Activated CD8-positive, alpha-beta memory T cell treated with anti-CD3 and anti-CD28 coated beads for 24 hours (primary cell): Measurements from ENCODE around the gene MCTP1.
"Not testable (repeated sequence)": the region's sequence is repeated elsewhere in the genome, so short reads cannot be mapped to it uniquely, and the experiment has no call there.

ENCODE experiments used
- DNase-seq: peaks from one replicate; pipeline ENCODE4 v3.0.0-alpha.2; 2020

The MCTP1 gene

DNA sequence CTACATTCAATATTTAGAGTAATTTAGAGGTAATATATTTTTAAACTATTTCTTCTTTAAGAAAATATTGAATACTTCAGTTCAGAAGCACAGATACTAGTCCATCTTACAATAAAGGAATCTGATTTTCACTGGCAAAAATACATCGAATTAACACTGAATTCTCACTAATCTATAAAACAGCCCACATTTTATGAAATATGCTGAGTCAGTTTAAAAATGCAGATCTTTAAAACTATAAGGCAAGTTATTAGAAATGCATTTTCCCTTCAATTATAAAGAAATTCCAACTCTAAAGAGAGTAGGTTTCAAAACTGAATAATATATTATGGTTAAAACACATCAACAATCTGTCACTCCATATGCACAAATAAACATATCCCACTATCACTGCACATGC, 433.9 kb downstream of the MCTP1 start:
- DNase-seq = no peak

DNA sequence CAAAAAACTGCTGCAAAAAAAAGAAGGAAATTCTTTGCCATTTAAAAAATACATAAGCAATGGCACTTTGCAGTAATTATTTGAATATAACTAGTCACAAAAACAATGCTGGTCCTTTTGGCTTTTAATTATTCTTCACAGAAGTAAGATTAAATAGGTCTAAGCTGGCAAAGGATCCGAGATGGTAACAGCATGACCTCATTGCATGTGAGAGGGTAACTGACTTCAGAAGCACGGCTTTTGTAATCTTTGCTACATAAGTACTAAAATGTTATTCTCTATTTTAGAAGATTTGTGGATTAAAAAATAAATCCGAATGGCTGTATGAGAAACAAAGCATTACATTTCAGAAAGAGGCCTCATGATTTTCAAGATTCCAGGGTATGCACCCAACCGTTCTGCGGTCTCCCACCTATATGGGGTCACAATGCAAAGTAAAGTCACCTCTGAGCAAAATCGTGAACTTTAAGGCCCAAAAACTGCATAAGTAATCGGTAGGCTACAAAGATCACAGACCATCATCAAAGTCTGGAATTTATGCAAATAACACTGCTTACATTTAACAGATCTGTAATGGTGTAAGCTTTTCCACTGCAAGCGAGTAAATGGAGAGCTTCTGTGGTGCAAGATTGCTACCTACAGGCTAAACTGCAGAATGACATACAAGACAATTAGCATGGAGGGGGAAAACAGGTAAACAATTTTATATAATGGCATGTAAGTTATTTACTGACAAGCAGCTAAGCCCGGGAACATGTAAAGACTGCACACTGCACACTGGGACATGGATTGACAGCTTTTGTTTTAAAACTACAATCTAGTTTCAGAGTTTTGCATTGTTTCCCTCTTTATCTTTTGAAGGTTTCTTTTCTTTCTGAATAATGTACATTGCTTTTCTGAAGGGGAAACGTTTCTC, 434.8 kb downstream of the MCTP1 start:
- no peak for DNase-seq

DNA sequence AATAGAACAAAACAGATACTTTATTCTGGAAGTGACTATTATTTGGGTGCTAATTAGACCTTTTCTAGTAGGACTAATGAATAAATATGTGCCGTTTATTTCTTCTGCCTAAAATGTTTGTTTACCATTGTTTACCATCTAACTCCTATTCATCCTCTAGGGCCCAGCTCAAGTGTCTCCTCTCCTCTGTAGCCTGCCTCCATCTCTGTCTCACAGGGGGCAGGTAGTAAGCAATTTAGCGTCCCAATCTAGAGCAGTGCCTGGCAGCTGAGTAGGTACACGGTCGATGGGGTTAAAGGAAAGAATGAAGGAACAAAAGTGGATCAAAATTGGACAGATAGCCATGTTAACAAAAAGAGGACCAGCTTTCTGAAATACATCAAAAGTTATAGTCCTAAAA, 435.6 kb downstream of the MCTP1 start:
- no peak for DNase-seq

DNA sequence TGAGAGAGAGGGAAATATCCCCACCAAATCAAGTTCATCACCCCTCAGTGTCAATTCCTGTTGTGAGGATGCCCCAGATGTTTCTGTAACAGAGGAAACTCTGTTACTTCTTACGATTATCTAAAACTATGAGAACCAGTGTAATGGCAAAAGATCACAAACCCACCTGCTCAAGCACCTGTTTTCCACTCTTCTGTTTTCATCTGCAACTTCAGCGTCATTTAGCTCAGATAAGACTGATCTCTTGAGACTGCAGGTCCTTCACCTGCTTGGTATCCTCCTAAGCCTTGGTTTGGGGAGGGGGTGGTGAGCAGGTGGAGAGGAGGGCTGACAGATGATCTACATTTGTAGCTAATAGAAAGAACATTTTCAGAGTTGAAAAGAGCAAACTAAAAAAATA, 437.2 kb downstream of the MCTP1 start:
- DNase-seq = no peak

DNA sequence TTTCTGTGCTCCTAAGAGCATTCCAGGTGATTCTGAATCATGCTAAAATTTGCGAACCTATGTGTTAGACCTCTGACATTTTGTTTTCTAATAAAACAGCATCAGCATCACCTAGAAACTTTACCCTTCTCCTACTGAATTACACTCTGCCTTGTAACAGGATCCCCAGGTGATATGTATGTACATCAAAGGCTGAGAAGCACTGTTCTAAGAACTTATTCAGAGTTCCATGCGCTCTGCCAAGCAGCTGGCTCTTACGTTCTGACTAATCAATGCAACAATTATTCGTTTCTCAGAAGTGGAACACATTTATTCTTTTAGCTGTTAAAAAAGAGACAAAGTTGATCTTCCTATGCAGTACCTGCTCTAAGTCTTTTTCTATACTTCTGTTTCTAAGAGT, 437.9 kb downstream of the MCTP1 start:
- DNase-seq = no peak

DNA sequence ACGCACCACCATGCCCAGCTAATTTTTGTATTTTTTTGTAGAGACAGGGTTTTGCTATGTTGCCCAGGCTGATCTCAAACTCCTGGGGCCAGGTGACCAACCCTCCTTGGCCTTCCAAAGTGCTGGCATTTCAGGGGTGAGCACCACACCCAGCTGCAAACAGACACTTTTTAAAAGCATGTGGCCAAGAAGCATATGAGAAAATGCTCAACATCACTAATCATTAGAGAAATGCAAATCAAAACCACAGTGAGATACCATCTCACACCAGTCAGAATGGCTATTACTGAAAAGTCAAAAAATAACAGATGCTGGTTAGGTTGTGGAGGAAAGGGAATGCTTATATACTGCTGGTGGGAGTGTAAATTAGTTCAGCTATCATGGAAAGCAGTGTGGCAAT, 439.2 kb downstream of the MCTP1 start:
- not testable (repeated sequence) for DNase-seq

DNA sequence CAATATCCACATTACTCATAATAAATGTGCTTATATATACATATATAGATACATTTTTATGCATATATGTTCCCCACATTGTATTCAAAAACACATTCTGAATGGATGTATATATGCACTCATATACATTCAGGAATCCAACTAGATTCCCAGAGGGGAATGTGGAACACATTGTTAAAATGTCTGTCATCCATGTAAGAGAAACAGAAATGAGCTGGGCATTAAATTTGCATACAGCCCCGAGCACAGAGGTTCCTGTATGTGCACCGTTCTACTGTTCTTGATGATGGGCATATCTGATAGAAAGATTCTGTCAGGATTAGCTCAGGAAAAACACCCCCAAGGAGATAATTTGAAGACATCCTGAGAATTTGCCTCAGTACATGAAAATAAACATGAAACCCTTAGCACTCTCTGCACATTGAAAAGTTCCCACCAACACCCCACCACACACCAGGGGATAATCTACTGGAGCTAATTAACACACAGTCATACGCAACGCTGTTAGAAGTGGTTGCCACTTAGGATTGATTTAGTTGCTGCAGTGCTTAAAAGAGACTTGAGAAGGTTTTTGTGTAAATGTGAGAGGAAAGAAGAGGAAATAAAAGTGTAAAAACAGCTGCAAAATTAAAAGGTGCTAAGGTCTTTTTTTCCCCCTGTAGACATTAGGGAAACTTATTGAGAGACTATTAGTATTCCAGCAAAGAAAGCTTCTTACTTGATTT, 443.1 kb downstream of the MCTP1 start:
- no peak for DNase-seq

DNA sequence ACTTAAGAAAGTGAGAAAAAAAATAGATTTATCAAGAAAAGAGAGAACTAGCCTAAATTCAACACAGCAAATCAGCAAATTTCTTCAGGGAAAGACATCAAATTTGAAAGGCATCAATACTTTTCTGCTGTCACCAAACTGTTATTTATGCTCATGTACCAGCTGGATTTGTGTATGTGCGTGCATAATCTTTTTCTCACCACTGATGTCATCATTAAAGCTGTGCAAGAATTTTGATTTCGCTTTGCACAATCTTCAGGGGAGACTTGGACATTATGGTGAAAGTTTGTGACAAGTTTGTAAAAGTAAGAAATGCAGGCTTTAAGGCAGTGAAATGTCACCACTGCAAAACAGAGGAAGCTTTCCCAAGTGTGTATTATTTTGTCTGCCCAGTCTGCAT, 451.0 kb downstream of the MCTP1 start:
- DNase-seq = no peak

DNA sequence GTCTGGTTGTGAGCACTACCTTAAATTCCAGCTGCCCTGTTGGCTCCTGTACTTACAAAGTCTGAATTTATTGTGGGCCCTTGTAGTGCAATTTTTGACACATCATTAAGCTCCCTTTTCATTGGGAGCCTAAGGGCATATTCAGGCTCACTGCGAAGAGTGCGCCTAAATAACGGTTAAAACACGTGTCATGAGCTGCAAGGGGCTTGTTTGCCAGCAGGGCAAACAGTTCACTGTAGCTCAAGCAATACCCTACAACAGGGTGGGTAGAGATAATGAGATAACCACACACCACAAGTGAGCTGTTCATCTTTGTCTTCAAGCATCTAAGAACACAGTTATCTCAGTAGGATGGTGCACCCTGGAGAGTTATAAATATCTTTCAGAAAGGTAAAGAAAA, 452.2 kb downstream of the MCTP1 start:
- DNase-seq = no peak

DNA sequence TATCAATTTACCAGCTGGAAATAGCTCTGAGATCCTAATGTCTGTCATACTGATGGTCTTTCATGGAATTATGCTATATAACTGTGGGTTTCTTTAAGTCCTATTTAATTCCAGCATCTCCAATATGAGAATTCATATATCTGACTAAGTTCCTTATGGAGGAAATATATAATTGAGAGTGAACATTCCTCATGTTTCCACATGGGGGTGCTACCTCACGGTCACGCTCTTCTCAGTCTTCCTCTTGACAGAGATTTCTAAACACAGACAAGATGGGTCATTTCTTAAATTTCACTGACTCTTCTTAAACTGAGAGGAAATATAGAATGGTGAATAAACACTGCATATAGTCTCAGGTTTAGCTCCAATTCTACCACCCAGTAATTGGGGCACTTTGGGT, 454.4 kb downstream of the MCTP1 start:
- no peak for DNase-seq

DNA sequence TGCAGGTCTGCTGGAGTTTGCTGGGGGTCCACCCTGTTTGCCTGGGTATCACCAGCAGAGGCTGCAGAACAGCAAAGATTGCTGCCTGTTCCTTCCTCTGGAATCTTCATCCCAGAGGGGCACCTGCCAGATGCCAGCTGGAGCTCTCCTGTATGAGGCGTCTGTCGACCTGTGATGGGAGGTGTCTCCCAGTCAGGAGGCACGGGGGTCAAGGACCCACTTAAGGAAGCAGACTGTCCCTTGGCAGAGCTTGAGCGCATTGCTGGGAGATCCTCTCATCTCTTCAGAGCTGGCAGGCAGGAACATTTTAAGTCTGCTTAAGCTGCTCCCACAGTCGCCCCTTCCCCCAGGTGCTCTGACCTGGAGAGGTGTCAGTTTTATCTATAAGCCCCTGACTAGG, 456.7 kb downstream of the MCTP1 start:
- DNase-seq = not testable (repeated sequence)

DNA sequence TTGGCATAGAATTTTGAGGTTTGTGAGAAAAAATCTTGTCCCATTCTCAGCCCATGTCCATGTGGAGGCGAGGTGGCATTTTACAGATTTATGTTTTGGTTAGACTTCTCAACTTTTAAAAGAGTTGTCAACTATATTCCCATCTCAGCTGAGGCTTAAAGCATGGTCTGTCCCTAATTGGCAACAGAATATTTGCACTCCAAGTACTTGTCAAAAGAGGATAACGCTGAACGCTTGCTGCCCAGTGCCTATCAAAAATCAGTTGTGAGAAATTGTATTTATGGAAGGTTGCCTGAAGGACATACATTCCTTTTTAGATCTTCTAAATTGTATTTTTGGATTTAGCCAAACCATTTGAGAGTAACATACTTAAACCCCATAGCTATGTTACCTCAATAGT, 464.4 kb downstream of the MCTP1 start:
- DNase-seq = no peak

DNA sequence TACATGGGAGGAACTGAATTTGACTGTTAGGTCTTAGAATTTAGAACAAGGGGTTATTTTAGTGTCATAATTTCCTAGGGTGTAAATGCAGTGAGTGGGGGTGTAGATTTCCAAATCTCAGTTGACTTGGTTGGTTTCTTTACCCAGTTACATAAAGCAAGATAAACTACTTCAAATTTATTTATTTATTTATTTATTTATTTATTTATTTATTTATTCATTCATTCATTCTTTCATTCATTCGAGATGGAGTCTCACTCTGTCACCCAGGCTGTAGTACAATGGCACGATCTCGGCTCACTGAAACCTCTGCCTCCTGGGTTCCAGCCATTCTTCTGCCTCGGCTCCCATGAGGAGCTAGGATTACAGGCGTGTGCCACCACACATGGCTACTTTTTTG, 466.0 kb downstream of the MCTP1 start:
- no peak for DNase-seq

DNA sequence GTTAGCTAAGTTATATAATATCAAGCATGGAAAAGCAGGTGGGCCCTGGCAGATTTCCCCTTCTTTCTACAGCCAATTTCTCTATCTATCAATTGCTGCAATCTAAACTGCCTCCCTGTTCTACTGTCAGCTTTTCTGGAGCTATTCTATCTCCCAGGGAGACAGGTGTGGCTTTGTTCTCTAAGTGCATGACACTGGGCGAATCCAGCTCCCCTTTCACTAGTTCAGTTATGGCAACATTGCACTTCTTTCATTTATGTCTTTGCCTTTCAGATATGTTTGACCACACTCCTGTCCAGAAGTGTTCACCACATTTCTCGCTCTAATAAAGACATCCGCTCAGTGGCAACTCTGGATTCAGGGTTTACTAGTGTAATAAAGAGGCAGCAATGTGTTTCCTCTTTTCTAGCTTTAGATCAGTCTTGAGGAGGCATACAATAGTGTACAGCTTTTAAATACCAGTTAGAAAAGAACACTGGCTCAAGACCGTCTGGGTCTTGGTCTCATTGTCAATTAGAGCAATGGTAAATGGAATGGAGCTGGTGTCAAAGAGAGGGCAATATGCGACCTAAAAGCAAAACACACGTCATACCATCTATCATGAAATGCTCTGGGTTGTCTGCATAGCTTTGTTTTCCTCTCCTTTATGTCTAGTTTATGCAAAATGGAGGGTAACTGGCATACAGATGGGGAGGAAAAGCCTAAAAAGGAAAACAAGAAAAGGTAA, 469.4 kb downstream of the MCTP1 start:
- DNase-seq = no peak

DNA sequence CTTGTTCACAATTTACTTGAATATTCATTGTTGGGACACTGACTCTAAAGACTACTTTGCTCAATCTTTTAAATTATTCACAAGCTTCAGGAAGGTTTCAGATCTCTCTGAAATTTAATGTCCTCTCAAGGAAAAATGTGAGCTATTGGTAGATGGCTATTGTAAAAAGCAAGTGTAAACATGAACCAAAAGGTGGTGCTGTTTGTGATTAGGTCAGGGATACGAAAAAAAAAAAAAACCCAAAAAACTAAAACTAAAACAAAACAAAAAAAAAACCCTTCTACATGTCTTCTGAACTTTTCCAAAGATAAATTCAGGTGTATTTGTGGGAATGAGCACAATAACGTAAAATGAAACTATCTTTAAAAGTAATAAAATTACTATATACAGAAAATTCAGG, 472.7 kb downstream of the MCTP1 start:
- no peak for DNase-seq

DNA sequence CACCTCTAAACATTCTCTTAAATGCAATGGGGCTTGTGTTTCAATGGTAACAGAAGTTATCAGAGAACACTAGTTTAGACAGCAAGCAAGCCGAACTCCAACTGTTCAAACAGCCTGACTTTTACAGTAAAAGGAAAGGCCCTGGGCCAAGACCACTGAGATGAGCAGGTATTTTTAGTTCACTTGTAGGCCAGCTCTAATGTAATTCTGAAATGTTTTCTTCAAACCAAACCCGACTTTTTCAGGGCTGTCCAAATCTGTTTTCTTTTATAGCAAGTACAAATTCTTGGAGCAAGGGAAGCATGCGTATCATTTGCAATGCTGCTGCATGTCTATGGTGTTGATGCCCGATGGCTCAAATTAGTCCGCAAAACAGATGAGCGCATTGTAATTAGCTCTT, 473.6 kb downstream of the MCTP1 start:
- DNase-seq = no peak

DNA sequence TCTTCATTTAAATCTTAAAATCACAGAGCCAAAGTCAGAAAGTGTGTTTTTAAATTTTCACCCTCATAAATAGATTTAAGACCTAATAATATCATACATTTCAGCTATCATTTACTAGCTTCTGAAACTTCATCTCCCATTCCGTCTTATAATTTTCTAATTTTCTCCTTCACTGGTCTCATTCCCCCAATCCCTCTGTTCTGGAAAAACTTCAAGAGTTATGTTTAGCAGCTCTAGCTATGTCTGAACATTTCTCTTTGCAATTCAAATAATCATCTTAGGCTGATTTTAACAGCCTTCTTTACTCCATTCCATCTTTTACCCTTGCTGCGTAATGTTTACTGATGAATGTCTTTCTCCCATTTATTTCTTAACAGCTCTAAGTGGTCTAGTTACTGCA, 474.0 kb downstream of the MCTP1 start:
- no peak for DNase-seq

DNA sequence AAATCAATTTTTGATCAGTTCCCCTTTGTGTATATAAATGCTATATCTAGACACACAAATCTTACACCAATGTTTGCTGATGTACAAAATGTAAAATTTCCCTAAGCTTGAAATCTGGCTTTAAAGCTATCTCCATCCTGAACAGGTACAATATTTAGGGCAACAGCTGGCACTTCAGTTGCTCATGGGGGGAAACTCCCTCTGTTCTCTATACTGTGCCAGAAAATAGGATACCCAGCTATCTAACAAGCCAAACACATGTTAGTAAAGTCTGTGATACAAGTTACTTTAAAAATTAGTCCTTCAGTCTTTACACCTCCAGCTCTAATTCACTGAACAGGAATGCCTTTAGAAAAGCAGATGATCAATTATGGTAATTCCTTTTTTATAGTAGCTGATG, 474.6 kb downstream of the MCTP1 start:
- DNase-seq = no peak

DNA sequence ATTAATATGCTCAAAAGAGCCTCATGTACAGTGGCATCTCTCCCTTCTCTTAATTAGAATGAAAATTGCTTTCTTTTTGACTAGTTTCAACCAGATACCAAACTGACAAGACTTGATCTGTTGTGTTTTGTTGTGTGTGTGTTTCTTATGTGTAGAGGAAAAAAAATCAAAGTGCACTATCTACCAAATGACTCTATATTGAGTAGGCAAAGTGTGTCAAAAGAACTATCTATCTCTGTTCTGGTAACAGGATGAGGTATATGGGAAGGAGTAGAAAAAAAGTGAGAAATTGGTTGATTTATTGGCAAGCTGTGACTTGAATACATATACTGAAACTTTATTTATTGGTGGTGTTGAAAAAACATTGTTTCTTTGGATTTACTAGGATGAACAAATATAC, 476.4 kb downstream of the MCTP1 start:
- no peak for DNase-seq

DNA sequence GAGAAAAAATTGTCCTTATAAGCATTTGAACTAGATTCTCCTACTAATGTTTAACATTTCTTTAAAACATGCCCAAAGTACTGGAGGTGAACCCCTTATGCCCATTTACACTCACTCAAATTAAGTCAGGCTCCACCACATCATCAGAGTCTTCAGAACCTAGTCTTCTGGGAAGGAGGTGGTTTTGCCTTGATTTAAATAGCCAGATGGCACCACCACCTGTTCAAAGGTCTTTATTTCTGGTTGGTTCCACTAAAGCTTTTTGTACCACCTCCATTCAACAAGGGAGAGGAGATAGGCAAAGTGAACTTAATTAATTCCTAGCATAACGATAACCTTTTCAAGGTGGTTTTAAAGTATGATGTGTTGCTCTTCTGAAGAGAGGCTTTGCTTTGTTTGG, 476.9 kb downstream of the MCTP1 start:
- no peak for DNase-seq

DNA sequence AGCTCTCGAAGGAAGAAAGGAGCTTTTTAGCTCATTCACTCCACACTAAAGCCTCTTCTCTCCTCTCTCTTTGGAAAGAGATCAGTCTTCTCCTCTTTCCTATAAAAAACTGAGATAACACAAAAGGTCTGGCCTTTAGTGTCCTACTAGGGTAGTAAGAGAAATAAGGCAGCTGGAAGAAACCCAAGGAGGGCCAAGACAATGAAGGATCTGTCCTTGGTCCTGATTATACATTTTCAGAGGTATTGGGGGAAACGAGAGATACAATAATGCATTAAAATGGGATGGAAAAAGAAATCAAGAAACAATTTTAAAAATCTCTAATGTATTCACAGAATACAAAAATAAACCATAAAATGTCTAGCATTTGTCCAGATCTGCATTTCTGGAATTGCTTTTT, 482.4 kb downstream of the MCTP1 start:
- no peak for DNase-seq

DNA sequence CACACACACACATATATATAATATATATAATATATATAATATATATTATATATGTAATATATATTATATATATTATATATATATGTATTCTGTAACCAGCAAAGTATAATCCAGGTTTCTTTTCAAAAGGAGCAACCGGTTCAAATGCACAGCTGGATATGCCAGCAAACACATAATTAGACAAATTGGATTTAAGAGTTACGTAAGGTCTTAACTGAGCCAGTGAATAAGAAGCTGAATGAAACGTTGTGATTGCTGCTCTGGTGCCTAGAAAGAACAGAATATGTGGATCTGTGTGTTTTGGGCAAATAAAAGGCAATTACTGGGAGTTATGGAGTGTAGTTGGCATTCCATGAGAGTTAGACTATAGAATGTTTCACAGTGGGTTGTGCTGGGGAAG, 488.3 kb downstream of the MCTP1 start:
- DNase-seq = no peak

DNA sequence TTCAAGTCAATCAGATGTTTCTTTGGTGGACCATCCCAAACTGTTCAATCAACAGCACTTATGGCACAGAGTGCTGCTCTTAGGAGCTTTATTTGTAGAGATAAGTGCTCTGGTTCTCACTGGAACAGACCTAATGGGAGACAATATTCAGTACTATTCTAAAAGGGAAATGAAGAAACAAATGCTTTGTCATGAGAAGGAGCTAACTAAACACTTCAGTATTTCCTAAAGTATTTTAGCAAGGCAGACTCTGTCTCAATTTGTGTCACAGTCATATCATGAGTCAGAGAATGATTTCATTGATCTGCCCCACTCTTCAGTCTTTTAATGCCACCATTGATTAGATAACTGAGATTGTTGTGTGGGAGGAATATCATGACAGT, 491.1 kb downstream of the MCTP1 start:
- DNase-seq = no peak
